ENCODE measurements around the gene AADACL3.
"Not testable (repeated sequence)": the region's sequence is repeated elsewhere in the genome, so short reads cannot be mapped to it uniquely, and the experiment has no call there.

Gene AADACL3

DNA sequence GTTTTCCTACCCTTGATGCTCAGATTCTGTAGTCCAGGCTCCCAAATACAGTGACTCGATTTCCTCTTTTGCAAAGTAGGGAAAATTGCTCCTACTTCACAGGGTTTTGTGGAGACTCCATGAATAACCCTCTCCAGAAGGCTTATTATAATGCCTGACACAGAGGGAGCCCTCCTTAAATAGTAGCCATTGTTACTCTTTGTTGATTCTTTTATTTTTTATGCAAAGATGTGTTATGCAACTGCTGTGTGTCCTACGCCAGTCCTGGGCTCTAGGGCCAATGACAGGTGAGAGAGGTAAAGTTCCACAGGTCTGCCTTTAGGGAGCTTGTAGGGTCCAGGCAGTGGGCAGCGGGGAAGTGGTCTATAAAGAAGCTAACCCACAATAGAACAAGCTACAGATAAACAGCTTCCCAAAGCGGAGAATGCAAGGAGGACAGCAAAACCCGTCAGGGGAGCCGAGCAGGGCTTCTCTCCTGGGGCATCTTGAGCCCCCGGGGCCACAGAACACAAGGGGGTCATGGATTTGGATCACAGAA is 1.5 kb downstream of the AADACL3 start:
- DNase-seq = no peak

- no peak for DNase-seq
Observed at GRCh38 chr1:12722626-12723025, 6.7 kb downstream of the AADACL3 start.

DNA sequence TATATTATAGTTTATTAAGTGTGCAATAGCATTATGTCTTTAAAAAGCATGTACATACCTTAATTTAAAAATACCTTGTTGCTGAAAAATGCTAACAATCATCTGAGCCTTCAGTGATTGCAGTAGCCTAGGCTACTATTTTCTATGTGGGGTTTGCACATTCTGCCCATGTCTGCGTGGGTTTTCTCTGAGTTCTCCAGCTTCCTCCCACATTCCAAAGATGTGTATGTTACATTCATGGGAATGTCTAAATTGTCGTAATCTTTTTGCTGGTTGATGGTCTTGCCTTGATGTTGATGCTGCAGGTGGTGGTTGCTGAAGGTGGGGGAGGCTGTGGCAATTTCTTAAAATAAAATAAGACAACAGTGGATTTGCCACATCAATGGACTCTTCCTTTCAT is 12.5 kb downstream of the AADACL3 start:
- no peak for DNase-seq

GRCh38 chr1:12730156-12730555 is 14.2 kb downstream of the AADACL3 start:
- DNase-seq = no peak

DNA sequence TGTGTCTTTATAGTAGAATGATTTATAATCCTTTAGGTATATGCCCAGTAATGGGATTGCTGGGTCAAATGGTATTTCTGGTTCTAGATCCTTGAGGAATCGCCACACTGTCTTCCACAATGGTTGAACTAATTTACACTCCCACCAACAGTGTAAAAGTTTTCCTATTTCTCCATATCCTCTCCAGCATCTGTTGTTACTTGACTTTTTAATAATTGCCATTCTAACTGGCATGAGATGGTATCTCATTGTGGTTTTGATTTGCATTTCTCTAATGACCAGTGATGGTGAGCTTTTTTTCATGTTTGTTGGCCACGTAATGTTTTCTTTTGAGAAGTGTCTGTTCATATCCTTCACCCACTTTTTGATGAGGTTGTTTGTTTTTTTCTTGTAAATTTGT is 15.2 kb downstream of the AADACL3 start:
- DNase-seq = not testable (repeated sequence)

- no peak for DNase-seq
Observed at GRCh38 chr1:12734651-12735050, 18.7 kb downstream of the AADACL3 start.

GRCh38 chr1:12738934-12739333 is 23.0 kb downstream of the AADACL3 start:
- DNase-seq = no peak

DNA sequence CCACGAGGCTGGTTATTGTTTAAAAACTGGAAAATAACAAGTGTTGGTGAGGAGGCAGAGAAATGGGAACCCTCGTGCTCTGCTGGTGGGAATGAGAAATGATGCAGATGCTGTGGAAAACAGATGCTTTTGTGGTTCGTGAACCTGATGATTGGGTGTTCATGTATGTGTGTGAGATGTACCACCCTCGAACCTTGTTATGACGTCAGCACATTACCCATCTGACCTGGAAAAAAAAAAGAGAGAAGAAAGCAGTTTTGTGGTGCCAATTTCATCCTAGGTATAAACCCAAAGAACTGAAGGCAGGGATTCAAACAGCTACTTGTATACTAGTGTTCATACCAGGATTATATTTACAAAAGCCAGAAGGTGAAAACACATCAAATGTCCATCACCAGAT is 23.7 kb downstream of the AADACL3 start:
- no peak for DNase-seq

- no peak for DNase-seq
Observed at GRCh38 chr1:12741946-12742345, 26.0 kb downstream of the AADACL3 start.

GRCh38 chr1:12745126-12745991 is 29.4 kb downstream of the AADACL3 start:
- DNase-seq = no peak

DNA sequence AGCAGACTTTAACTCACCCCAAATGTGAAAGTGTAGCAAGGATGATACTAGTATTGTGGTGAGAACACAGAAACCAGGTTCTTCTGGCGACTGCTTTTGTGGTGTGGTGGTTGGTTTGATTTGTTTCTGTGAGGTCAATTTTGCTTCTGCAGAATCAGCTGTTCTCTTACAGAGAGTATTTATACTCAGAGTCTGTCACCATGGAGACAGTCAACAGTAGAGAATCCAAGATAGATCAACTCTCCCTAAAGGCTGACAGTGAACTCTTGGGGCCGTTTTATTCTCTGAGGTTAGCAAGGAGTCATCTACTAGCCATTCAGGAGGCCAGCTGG is 30.0 kb downstream of the AADACL3 start, which contains the start of gene CFAP107:
Gene CFAP107, plus strand, starts transcription at position 209 of the 332 bp plus-strand sequence. CDS start 231 bp downstream, outside the sequence.
- DNase-seq = no peak

GRCh38 chr1:12748778-12749355 is 33.0 kb downstream of the AADACL3 start:
- no peak for DNase-seq

DNA sequence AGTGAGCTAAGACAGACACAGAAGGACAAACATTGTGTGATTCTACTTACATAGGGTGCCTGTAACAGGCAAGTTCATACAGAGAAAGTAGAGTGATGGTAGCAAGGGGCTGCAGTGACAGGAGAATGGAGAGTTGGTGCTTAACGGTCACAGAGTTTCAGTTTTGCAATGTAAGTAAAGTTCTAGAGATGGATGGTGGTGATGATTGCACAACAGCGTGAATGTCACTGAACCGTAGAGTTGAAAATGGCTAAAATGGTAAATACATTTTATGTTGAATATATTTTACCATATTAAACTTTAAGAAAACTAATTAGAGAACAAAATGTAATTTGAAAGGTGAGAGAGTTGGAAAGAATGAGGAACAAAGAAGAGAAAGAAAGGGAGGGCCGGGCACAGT is 38.8 kb downstream of the AADACL3 start:
- no peak for DNase-seq

- no peak for DNase-seq
Observed at GRCh38 chr1:12756273-12756672, 40.4 kb downstream of the AADACL3 start.

- DNase-seq = no peak
Observed at GRCh38 chr1:12756768-12757413, 41.0 kb downstream of the AADACL3 start.

GRCh38 chr1:12757836-12758235 is 41.9 kb downstream of the AADACL3 start:
- DNase-seq = no peak

DNA sequence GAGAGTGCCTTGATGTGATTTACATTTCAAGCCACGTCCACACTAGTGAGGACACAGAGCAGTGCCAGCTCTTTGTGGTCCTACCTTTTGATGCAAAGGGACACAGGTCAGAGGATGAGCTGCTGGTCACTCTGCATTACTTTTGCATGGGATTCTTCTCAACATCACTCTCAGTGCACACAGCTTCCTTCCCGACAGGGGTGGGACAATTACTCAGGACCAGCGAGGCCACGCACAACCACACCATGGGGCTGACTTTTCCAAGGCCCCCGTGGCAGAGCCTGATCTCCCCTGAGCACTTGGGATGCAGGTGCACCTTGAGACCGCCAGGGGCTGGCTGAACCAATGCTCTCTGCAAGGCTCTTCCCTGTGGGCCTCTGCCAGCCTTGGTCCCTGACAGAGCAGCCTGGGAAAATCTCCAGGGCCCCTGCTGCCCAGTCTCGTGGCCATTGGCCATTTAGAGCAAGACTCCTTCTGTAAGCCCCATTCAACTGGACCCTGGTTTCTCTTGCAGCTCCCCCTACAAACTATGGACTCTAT is 44.4 kb downstream of the AADACL3 start:
- DNase-seq = no peak

- no peak for DNase-seq
Observed at GRCh38 chr1:12761781-12762180, 45.9 kb downstream of the AADACL3 start.

DNA sequence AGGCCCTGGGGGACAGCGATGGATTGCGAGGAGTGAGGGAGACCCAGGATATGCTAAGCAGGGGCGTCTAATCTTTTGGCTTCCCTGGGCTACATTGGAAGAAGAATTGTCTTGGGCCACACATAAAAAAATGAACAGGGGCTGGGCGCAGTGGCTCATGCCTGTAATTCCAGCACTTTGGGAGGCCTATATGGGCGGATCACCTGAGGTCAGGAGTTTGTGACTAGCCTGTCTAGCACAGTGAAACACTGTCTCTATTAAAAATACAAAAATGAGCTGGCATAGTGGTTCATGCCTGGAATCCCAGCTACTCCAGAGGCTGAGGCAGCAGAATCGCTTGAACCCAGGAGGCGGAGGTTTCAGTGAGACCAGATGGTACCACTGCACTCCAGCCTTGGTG is 46.9 kb downstream of the AADACL3 start:
- no peak for DNase-seq

- DNase-seq = no peak
Observed at GRCh38 chr1:12763479-12763878, 47.6 kb downstream of the AADACL3 start.

- no peak for DNase-seq
Observed at GRCh38 chr1:12764016-12764415, 48.1 kb downstream of the AADACL3 start.

DNA sequence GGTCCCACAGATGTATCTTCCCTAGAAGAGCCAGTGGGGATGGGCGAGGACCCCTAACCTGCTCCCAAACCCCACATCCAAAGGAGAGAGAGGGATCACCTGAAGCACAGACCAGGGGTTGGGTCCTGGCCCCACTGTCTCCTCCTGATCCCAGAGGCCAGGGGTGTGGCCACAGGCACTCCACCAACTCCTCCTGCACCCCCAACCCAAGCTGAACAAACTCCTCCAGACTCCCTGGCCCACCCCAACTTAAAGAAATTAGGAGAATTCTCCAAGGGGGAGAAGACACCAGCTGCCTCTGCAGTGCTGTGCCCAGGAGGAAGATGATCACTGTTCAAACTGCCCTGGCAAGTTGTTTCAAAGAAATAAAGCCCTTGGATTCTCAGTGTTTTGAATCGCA is 53.1 kb downstream of the AADACL3 start:
- no peak for DNase-seq

GRCh38 chr1:12769976-12770505 is 54.1 kb downstream of the AADACL3 start:
- no peak for DNase-seq

Data from activated CD4-positive, alpha-beta T cell treated with anti-CD3 and anti-CD28 coated beads, Interleukin-2, amount 50 U/mL, for 1 hour (primary cell).